ENCODE measurements around the gene GPATCH11.
A peak's percentile ranks its signal among the peaks of the same experiment; 100 is the strongest.

Gene GPATCH11

DNA sequence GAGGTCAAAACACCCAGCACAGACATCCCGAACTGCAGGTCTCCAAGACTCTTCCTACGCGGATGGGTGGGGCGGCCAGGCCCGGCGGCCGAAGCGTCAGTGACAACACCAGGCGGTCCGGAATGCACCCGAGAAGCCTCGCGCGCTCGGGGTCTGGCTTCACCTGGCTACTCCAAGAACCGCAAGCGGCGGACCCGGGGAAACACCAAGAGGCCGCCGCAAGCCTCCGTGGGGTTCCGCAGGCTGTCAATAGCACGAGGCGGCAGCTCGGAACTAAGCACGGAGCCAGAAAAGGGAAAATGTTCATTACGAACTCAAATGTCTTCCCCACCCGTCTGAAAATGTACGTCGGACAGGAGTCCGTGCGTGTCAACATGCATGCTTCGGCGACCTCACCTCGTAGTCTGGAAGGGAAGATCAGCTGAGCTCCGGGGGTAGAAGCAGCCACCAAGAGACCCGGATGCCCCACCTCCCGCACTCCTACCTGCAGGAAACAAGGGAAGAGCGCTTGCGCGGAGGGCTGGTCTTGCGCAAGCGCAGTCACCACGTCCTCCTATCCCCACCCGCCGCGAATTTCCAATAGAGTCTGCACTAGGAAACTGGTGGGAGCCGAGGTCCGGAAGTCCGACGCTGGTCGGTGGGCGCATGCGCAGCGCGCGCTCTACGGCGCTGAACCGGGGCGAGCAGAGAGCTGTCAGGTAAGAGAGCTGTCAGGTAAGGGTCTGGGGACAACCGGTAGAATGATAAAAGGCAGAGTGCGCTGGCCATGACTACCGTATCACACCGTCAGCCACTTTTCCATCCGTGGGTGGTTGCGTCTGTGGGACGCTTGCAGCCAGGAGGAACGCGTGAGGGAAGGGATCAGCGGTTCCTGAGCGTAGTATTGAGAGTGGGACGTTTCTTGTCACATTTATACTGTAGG, at the start of gene GPATCH11, which contains the start of gene HEATR5B:
TSS of gene GPATCH11 (plus strand) at position 646 of the 922 bp plus-strand sequence. CDS start 3,864 bp downstream, outside the sequence.
TSS of gene HEATR5B (minus strand) at position 500 of the 922 bp plus-strand sequence. CDS start 958 bp downstream, outside the sequence.
- peak; percentile 92 to 97 for DNase-seq

DNA sequence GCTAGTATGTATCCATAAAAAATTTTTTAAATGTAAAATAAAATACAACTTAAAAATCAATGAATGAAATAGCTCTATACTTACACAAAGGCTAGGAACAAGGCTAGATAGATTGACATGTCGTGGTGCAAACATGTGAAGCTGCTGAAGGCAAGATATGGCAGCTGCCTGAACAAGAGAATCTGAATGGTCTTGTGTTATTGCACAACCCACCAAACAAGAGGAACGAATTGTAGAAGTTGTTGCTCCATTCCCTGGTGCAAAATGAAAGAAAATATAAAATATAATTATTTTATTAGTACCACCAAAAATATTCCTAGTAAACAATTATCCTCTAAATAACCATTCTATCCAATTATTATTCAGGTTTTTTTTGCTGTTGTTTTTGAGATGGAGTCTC, 46.5 kb upstream of the GPATCH11 start:
- no peak for DNase-seq

DNA sequence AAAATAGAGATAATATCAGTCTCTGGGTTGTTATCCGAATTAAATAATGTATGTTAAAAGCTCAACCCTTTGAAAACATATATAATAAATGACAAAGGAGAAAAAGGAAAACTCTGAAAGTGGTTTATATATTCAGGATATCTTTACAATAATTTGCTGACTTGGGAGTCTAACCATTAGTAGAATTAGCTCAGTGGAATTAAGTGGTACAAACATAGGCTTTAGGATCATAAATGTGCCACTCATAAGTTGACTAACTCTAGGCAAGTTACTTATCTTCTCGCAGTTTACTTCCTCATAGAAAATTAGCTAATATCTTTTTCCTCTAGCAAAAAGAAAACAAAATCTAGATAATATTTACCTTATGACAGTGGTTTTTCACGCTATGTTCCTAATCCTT, 44.7 kb upstream of the GPATCH11 start:
- no peak for DNase-seq

DNA sequence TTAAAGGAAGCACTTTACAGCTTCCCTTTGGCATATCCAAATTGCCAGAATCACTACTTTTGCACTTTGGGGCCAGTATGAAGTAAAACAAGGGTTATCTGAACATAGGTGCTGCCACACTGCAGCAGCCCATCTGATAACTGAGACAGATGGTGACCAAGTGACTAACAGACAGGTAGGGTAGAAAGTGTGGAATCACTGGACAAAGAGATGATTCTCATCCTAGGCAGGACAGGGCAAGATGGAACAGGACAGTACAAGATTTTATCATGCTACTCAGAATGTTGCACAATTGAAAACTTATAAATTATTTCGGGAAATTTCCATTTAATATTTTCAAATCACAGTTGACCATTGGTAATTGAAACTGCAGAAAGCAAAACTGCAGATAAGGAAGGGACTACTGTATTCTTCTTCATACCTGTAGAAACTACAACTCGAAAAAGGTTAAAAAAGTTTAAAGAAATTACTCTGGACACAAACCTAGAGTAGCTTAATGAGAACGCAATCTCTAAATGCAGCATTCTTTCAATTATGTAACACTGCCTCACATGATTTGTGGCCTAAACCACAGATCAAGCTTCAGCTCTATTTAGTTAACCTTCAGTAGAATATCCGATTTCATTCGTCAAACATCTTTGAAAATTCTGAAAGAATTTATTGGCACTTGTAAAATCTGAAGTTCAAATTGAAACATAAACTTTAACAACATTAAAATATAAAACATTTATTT, 31.6 kb upstream of the GPATCH11 start:
- no peak for DNase-seq

DNA sequence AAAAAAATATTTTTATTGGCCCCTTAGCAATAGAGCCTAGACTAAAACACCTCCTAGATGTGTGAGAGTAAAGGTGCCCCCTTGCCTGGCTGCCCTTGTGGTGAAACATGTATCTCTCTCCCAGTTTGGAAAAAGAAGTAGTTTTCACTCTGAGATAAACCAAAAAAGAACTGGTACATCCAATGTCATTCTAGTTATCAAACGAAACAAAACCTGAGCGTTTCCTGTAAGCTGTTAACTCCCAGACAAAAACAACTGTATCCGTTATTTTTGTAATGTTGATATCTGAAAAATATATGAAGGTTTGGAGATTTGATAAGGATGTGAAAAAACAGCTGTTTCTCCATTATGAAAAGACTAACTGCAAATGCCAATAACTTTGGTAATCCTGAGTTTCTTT, 24.5 kb upstream of the GPATCH11 start:
- DNase-seq = no peak

DNA sequence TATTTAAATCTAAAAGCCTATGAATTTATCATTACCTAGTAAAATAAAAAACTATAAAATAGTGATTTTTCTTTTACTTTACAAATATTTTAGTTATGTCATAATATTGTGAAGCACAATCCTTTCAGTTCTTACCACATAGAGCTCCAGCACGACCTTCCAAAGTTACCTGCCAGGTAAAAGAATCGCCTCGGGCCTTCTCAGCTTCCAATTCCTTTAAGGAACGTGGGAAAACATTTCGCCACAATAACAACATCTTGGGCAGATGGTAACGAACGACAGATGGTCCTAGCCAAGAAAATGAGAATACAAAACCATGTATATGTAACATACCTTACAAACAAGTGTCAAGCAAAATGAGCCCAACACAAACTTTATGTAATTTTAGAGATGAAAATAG, 23.9 kb upstream of the GPATCH11 start:
- no peak for DNase-seq

DNA sequence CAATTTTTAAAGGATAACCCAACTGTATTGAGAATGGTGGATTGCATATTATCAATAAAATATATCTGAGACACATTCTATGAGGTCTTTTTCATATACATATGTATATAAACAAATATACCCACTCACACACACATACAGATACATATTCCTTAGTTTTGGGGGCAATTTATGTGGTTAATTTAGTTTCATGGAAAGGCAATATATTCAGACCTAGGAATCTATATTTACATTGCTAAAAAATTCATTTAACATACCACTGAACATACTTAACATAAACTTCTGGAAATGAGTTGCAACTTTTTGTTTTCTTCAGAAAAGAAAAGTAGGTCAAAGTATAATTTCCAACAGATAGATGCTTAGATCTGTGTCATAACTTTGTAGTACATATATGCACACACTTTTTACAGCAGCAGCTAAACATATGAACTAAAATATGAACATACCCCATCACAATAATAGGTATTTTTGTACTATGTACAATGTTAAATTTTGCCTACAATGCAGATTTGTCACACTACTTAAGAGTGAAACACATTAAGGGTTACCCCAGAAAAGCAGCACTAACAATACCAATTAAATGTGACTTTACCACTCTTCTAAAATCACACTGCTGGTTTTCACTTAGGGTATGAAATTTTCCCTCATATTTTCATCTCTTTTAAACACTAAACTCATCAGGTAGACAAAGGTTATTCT, 23.2 kb upstream of the GPATCH11 start:
- DNase-seq = no peak

DNA sequence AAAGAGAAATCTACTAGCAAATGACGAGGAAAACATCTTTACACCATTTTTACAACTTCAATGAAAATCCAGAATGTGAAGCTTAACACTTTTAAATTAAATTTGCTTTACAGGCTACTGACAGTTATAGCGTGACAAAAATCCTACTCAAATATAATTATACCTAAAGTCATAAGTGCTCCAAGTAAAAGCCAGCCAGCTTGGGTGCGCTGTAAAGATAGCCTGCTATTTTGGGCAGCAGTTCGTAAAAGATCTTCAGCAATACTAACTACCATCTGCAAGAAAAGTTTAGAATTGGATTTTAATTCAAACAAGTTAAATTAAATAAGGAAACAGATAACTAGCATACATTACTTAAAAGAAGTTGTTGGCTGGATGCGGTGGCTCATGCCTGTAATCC, 22.5 kb upstream of the GPATCH11 start:
- no peak for DNase-seq

DNA sequence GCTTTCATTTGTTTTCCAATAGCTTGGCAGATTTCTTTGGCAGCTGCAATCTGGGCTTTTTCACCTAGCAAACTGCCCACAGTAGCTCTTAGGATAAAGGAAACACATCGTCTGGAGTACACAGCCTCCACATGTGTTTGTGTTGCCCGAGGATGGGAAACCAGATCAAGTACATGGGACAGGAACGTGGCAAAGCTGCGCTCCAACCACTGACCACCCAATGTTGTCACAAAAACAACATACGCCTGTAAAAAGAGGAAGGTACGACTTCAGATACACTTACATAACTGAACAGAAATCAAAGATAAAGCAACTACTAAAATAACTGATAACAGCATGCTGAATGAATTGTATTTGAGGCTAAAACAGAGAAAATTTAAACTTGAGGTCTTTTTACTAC, 15.6 kb upstream of the GPATCH11 start:
- no peak for DNase-seq

DNA sequence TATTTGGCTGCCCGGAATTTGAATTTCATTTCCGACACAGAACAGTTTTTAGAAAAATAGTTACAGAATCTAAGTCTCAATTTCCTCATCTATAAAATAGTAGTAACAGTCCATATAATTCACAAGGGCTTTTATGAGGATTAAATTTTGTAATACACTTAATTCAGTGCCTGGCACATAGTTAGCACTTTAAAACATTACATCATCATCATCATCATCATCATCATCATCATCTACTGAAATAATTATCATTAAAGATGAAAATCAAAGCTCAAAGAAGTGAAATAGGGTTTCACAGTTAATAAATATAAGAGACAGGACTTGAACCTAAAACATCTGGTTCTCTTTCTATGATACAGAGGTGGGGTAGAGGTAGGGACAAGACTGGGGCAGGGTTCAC, 13.4 kb upstream of the GPATCH11 start:
- no peak for DNase-seq

DNA sequence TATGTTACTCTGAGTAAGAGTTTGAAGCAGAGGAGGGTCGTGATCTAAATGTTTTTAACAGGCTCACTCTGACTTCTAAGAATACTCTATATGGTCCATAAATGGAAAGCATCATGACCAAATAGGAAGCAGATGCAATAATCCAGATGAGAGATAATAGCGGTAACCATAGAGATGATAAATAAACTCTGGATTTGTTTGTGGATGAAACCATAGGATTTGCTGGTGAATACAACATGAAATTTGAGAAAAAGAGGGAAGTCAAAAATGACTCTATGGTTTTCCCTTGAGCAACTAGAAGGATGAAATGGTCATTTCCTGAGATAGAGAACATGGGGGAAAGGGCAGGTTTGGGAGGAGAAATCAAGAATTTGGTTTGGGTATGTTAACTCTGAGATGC, 4.1 kb upstream of the GPATCH11 start:
- DNase-seq = no peak

DNA sequence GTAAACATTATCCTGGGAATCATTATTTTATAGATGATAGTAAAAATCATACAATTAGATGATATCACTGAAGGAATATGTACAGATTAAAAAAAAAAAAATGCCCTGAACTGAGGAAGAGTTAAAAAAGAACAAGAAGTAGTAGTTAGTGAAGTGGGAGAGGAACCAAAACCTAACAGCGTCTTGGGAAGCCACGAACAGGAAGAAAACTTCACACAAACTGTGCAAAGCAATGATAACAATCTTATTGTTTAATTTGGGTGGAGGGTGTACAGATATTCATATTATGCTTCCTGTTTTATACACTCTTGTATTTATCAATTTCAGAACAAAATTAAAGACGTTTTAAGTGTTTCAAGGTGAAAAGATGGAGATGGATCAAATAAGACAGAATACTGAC, 3.6 kb upstream of the GPATCH11 start:
- DNase-seq = no peak

DNA sequence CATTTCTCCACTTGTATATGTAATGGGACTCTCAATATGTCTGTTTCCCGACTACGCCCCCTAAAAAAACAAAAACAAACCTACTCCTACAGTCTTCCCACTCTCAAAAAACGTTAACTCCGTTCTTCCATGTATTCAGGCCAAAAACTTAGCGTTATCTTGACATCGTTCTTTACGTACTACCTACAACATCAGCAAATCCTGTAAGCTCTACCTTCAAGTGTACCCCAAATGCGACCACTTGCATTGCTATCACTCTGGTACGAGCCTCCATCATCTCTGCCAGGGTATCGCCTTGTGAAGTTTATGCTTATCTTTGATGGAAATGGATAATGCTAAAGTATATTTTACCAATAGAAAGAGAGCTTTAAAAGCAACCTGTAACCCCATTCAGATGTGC, 479 bp downstream of the GPATCH11 start:
- DNase-seq = no peak

DNA sequence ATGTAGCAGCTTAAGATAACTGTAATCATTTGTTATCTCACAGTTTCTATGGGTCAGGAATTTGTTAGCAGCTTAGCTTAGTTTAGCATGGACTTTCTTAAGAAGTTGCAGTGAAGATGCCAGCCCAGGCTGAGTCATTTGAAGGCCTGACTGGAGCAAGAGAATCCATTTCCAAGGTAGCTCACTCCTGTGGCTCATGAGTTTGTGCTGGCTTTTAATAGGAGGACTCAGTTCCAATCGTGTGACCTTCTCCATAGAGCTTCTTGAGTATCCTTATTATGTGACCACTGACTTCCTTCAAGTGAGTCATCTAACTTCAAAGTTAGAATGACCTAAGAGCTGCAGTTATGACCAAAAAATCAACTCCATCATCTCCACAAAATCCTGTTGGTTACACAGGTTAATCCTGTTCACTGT, 1.4 kb downstream of the GPATCH11 start:
- DNase-seq = no peak

DNA sequence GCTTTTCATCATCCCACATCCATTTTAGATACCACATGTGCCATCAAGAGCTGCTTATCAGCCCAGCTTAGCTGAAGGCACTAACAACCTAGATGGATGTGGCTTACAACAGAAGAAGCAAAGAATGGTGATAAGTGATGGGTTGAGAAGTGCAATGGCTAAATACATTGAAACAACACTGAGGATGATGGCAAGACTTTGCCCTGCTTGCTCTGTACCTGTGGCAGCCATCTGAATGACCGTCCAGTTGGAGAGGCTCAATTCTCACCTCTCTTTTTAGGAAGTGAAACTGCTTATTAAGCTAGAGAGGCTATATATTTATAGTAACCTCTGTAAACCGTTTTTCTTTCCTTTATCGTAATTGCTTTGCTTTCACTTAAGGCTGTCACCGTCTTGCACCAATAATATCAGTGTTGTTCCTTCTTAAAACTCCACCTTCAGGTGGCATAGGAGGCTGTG, 5.7 kb downstream of the GPATCH11 start:
- no peak for DNase-seq

DNA sequence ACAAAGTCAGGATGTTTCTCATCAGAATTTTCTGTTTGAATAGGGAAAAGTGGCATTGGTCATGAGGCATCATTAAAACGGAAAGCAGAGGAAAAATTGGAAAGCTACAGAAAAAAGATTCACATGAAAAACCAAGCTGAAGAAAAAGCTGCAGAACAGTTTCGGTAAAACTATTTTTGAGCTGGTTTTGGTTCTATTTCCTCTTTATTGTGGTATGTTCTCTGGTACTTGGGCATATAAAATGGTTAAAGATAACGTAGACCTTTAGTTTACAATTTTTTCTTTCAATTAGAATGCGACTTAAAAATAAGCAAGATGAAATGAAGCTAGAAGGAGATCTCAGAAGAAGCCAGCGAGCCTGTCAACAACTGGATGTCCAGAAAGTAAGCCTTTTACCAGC, 7.6 kb downstream of the GPATCH11 start:
- no peak for DNase-seq

DNA sequence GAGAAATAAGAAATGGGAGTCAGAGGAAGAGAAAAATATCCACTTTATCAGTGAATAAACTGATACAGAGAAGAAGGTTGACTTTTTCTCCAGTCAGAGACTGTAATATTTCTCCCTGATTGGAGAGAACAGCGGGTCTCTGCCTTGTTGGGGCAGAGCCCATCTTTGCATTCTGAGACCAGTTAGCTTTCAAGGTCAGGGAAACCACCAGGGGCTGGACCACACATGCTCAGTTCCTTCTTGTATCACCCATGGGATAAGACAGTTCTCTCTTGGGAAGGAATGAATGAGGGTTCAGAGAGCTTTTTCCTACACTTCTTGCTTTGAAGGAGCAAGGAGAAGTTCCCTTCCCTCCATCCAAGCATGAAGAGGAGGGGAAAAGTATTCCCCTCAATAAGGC, 12.2 kb downstream of the GPATCH11 start:
- DNase-seq = no peak

DNA sequence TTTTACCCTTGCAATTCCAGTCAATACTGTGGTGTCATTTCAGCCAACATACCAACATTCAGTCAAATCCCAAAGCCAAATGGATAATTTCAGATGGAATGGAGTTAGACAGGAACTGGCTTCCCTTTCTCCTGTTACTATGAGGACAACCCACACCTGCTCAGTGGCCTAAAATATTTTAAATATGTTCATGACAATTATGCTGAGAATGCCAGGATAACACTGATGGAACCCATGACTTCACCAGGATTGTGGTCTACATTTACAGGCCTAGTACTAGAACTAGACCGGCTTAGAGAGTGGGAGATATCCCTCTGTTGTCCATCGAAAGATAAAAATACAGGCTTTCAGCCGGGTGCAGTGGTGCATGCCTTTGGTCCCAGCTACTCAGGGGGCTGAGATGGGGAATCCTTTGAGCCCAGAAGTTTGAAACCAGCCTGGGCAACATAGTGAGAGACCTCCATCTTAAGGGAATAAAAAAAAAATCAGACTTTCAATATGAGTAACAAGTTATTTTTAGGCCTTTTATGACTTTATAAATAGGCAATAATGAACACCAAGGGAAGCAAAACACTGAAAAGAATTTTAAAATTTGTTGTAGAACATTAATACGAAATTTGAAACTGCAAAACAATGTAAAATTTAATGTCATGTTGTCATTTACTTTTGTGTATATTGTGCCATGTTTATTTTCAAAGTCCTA, 14.2 kb downstream of the GPATCH11 start:
- DNase-seq = no peak

DNA sequence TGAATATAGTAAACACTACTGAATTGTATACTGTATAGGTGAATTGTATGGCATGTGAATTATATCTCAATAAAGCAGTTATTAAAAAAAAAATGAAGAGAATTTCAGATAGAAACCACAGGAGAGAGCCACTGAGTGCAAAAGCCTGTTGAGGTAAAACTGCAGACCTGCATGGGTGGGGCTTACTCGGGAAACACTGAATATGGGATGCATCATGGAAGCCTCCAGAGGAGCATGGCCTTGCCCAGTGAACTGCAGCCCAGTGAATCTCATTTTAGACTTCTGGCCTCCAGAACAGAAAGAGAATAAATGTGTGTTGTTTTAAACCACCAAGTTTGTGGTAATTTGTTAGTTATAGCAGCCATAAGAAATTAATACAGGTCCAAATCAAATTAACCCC, 15.7 kb downstream of the GPATCH11 start:
- DNase-seq = no peak

DNA sequence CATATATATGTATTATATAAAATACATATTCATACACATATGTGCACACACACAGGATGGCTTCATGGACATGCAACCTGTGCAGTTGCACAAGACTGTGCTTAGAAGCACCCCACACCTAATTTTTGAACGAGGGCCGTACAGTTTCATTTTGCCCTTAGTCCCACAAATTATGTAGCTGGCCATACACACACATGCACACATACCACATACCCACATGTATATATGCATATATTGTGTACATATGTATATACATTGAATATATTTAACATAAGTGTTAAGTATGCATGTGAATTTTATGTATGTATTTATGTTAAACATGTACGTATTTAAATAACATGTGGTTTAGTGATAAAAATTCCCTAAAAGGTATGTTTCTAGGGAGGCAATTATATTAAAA, 18.3 kb downstream of the GPATCH11 start:
- no peak for DNase-seq

DNA sequence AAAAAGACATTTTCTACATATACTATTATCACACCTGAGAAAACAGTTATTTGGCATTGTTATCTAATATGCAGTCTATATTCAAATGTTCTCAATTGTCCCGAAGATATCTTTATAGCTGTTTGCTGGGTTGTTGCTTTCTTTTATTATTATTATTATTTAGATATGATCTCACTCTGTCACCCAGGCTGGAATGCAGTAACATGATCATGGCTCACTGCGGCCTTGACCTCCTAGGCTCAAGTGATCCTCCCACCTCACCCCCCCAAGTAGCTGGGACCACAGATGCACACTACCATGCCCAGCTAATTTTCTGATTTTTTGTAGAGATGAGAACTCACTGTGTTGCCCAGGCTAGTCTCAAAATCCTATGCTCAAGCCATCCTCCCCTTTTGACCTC, 19.9 kb downstream of the GPATCH11 start:
- no peak for DNase-seq

DNA sequence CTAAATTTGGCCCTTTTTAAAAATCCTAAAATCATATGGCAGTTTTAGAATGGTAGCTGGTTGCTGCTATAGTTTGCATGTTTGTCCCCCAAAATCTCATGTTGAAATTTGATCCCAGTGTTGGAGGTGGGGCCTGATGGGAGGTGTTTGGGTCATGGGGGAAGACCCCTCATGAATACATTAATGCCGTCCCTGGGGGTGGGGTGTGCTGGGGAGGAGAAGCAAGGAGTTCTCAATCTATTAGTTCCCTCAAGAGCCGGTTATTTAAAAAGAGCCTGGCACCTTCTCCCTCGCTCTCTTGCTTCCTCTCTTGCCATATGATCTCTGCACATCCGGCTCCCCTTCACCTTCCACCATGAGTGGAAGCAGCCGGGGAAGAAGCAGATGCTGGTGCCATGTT, 20.8 kb downstream of the GPATCH11 start:
- DNase-seq = no peak

DNA sequence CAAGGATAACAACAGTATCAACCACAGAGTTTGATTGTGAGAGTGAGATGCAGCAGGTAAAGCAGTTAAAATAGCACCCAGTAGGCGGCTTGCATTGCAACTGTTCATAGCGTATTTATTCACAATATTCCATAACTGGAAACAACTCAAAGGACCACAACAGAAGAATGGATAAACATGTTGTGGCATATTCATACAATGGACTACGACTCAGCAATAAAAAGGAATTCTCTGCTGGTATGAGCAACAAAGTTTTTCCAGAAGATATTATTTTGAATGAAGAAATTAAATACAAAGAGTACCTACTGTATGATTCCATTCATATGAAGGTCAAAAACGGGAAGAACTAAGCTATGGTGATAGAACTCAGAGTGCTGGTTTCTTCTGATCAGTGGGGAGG, 25.2 kb downstream of the GPATCH11 start:
- no peak for DNase-seq

Data from hippocampal formation (tissue), 2 donors.